Heart left ventricle (tissue), 16 donors: ENCODE data around the gene CDH13. TPM values are rescaled to one million over a fixed set of nuclear protein-coding genes. Genes with fewer than 3 reads are reported as not detected.

ENCODE experiments used
- ATAC-seq, 4 donors: fragments of 200-7000 bp; cut with Tn5 transposase; one replicate each; pipeline ENCODE4 v1.9.1; 2020 to 2022; ENCODE audit warnings: moderate library complexity in 4 of 4, mild to moderate bottlenecking in 3 of 4, moderate number of reproducible peaks in 1 of 4
- DNase-seq, 5 donors: peaks; one replicate each; pipeline ENCODE4 v3.0.0-alpha.2; 2020
- H3K27ac ChIP-seq, 12 donors: fragments of 200-600 bp; sonication (generic) in 4 of 12; one replicate each; pipeline versions ENCODE4 v1.5.0 to v1.8.0; 2016 to 2022; ENCODE audit warnings: mild to moderate bottlenecking in 2 of 12
- H3K27me3 ChIP-seq, 9 donors: fragments of 200-600 bp; sonication (generic) in 2 of 9; one replicate each; pipeline versions ENCODE4 v1.5.1 to v1.8.0; 2016 to 2022; ENCODE audit warnings: mild to moderate bottlenecking in 3 of 9
- H3K36me3 ChIP-seq, 9 donors: fragments of 200-600 bp; sonication (generic) in 2 of 9; one replicate each; pipeline versions ENCODE4 v1.5.0 to v1.8.0; 2018 to 2022; ENCODE audit warnings: mild to moderate bottlenecking in 2 of 9
- H3K4me1 ChIP-seq, 12 donors: fragments of 200-600 bp; sonication (generic) in 4 of 12; one replicate each; pipeline versions ENCODE4 v1.5.0 to v1.8.0; 2016 to 2022; ENCODE audit warnings: mild to moderate bottlenecking in 3 of 12
- H3K4me3 ChIP-seq, 12 donors: fragments of 200-600 bp; sonication (generic) in 4 of 12; one replicate each; pipeline versions ENCODE4 v1.5.0 to v1.8.0; 2017 to 2022; ENCODE audit warnings: mild to moderate bottlenecking in 9 of 12, moderate library complexity in 4 of 12
- H3K9me3 ChIP-seq, 12 donors: fragments of 200-600 bp; sonication (generic) in 4 of 12; one replicate each; pipeline versions ENCODE4 v1.5.0 to v1.8.0; 2016 to 2022; ENCODE audit warnings: mild to moderate bottlenecking in 1 of 12
- POLR2A ChIP-seq, 2 donors: fragments of 450-650 bp; IDR thresholded peaks; one replicate each; pipeline ENCODE4 v1.6.1; 2017; ENCODE audit warnings: antibody characterized with exemption in 2 of 2, mild to moderate bottlenecking in 2 of 2, moderate library complexity in 2 of 2
- WGBS, 4 donors: extraction: QIAGEN DNeasy Blood & Tissue Kit in 2 of 4; methylation state at CpG; one replicate each; pipeline versions ENCODE4 v1.1.5 to v1.1.7; 2013 to 2018; 5-methylcytosine and 5-hydroxymethylcytosine counted together
- intact Hi-C, 10 donors: fragments of 100-400 bp; cut with DNase I; formaldehyde crosslinking; loops; one replicate each; pipeline versions ENCODE4 v1.11.1 to v1.14.2; 2022
- polyA plus RNA-seq, 2 donors: library from polyadenylated mRNA; stranded (reverse); fragments of 200-250 nt; gene quantifications; one replicate each; pipeline ENCODE4 v1.2.3, GENCODE V29; 2013
- total RNA-seq, 9 donors: library from RNA; depleted of rRNA in 2 of 9; stranded (reverse); fragments of >200 nt in 2 of 9; fragmentation: NEBNext Ultra II Directional in 3 of 9; extraction: Animal tissue kit (Norgen Biotek cat#: 25700) in 3 of 9; gene quantifications; one replicate each; pipeline versions ENCODE4 v1.1.0 to v1.2.4, GENCODE V29; 2016 to 2023
- TF ChIP-seq, protein P1 (sequence below), 12 donors: fragments of 200-600 bp; sonication (generic) in 4 of 12; IDR thresholded peaks; one replicate each; pipeline versions ENCODE4 v1.5.0 to v1.8.0; 2018 to 2022; ENCODE audit warnings: antibody characterized with exemption in 12 of 12, mild to moderate bottlenecking in 5 of 12
- donor health status: ischemic (EF 13 %, LVEDD 7.1; RV severe dilation, severe dysfunction).
- donor health status: healthy with polysubstance abuse.
- donor health status: DM: no; HTN: yes; CAD: no.
- donor health status: DM: no; HTN: no; CAD: no.
- donor health status: ischemic (EF 25% LVEDD 6.9; RV normal size, moderate dysfunction).
- donor health status: ischemic (EF 25% LVEDD 5.7; RV mildly dilated, moderate dysfunction).
- donor health status: healthy.
- donor health status: DM: yes; HTN: yes; CAD: no.
- donor health status: ischemic (EF 35%, LVEDD 5.7; RV mildly dilated, moderate dysfunction).
- donor health status: nonischemic (EF 11% LVEDD 7.7; RV severe dilation, severe dysfunction).
- donor health status: DM: yes; HTN: yes; CAD: no.
- donor health status: PGD.
- donor health status: ischemic (EF 29% LVEDD 5.4; RV normal size, mild dysfunction).
- donor health status: nonischemic (EF 23%, LVEDD 6.1; RV moderate dilation, normal function).

Gene CDH13
- total and polyA plus RNA-seq, 11 donors = 15.0 to 172 (median 137) TPM

DNA sequence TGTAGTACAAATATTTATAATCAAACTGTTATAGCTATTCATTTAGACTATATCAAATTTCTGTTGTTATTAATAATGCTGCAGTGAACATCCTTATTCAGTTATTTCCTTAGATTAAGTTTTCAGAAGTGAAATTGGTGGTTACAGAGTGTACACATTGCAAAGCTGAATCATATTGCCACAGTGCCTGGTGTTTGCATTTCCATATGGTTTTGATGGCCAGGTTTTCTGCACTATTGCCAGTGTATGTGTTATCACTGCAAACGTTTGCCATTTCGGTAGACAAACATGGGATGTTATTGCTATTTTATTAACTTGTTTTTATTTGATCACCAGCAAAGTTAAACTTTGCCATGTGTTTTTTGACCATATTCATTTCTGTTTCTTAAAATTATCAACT is 259.4 kb downstream of the CDH13 start:
- 73 to 91% (median 85%) methylated on average over 2 of the region's 2 CpGs for WGBS, 4 donors
- no peak for ATAC-seq
- intact Hi-C loops = no loop called here
- Histone ChIP-seq H3K27ac (no peak overlapping the region), H3K27me3 (no peaks in the 10 kb centered on the region), H3K9me3 (no peaks in the 10 kb centered on the region), H3K36me3 (no peaks in the 10 kb centered on the region), H3K4me1 (peaks cover 0 to 30% (median 7%) of the 10 kb centered on the region in 12 donors), H3K4me3 (no peak overlapping the region)
- TF ChIP-seq, protein P1, sequence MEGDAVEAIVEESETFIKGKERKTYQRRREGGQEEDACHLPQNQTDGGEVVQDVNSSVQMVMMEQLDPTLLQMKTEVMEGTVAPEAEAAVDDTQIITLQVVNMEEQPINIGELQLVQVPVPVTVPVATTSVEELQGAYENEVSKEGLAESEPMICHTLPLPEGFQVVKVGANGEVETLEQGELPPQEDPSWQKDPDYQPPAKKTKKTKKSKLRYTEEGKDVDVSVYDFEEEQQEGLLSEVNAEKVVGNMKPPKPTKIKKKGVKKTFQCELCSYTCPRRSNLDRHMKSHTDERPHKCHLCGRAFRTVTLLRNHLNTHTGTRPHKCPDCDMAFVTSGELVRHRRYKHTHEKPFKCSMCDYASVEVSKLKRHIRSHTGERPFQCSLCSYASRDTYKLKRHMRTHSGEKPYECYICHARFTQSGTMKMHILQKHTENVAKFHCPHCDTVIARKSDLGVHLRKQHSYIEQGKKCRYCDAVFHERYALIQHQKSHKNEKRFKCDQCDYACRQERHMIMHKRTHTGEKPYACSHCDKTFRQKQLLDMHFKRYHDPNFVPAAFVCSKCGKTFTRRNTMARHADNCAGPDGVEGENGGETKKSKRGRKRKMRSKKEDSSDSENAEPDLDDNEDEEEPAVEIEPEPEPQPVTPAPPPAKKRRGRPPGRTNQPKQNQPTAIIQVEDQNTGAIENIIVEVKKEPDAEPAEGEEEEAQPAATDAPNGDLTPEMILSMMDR (IDR thresholded peaks at IDR 0.05) = no peak
- TF ChIP-seq POLR2A (IDR thresholded peaks at IDR 0.05) = no peak
- DNase-seq = no peak

DNA sequence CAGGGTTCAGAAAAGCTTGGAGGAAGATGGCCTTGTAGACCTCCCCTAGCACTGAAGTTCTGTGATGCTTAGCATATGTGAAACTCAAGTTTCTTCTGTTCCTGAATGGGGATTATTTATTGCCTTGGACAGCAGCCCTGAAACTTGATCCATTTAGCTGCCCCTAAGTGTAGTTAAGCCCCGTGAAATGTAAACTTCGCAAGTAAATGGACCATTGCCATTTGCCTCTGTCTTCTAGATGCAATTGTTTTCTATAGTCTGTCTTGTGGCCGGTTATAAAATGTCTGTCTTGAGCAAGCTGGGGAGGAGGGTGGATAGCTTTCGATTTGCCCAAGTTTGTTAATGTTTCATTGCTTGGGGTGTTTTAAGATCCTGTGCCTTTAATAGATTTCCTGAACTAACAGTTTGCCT is 261.8 kb downstream of the CDH13 start:
- WGBS, 4 donors = 47 to 63% (median 59%) methylated on average over 4 of the region's 4 CpGs
- TF ChIP-seq, protein P1 (IDR thresholded peaks at IDR 0.05) = no peak
- TF ChIP-seq POLR2A (IDR thresholded peaks at IDR 0.05) = no peak
- intact Hi-C loops = no loop called here
- Histone ChIP-seq H3K36me3 (no peaks in the 10 kb centered on the region), H3K9me3 (no peaks in the 10 kb centered on the region), H3K4me1 (peaks cover 0 to 39% (median 16%) of the 10 kb centered on the region in 12 donors), H3K4me3 (no peak overlapping the region), H3K27me3 (no peaks in the 10 kb centered on the region), H3K27ac (no peak overlapping the region)
- ATAC-seq (no peak), DNase-seq (no peak)

DNA sequence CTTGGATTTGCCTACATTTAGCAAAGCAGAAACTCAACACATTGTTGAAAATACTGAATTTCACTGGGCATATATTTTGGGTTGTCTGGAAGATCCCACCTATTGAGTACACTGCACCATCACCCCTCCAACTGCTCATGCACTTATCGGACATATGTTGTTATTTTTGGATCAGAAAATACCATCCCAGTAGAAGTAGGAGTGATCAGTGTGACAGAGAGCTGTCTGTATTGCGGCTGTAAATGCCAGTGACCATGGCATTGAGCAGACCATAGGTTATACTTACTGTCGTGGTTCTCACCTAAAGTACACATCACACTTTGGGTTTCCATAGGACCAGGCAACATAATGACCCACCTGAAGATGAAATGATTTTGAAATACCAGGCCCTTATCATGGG is 264.7 kb downstream of the CDH13 start:
- H3K36me3 ChIP-seq = no peaks in the 10 kb centered on the region
- no peak for TF ChIP-seq POLR2A (IDR thresholded peaks at IDR 0.05)
- TF ChIP-seq, protein P1 (IDR thresholded peaks at IDR 0.05) = no peak
- 46 to 72% (median 60%) methylated on average over 3 of the region's 3 CpGs for WGBS, 4 donors
- no peak for DNase-seq
- intact Hi-C loops = no loop called here
- peaks cover 0 to 35% (median 15%) of the 10 kb centered on the region in 12 donors for H3K4me1 ChIP-seq
- H3K27me3 ChIP-seq = no peaks in the 10 kb centered on the region
- H3K9me3 ChIP-seq = no peaks in the 10 kb centered on the region
- ATAC-seq = peak; percentile 19 to 45 (median 40)
- H3K4me3 ChIP-seq = no peak overlapping the region
- peak overlapping the region in 6 of 12 donors; percentile 33 to 66 (median 49) for H3K27ac ChIP-seq

DNA sequence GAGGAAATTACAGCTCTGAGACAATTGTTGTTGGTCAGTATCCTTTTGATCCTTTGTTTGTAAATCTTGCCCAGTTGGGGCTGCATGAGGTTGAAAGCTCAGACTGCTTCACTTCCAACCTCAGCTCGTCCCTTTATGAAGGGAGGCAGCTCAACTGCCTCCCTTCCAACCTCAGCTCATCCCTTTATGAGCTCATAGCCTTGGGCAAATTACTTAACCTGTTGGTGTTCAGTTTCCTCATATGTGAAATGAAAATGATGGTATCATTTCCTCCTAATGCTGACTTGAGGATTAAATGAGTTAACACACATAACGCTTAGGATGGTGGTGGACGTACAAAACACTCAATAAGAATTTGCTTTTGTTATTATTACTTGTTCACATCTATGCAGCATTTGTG is 265.1 kb downstream of the CDH13 start:
- peaks cover 0 to 35% (median 16%) of the 10 kb centered on the region in 12 donors for H3K4me1 ChIP-seq
- TF ChIP-seq, protein P1 (IDR thresholded peaks at IDR 0.05) = no peak
- TF ChIP-seq POLR2A (IDR thresholded peaks at IDR 0.05) = no peak
- WGBS, 4 donors = 49 to 74% (median 59%) methylated on average over 3 of the region's 3 CpGs
- peak overlapping the region in 8 of 12 donors; percentile 30 to 66 (median 43) for H3K27ac ChIP-seq
- intact Hi-C loops = no loop called here
- no peaks in the 10 kb centered on the region for H3K27me3 ChIP-seq
- no peak overlapping the region for H3K4me3 ChIP-seq
- ATAC-seq = peak in 1 of 4 donors; percentile 16
- no peak for DNase-seq
- no peaks in the 10 kb centered on the region for H3K9me3 ChIP-seq
- H3K36me3 ChIP-seq = no peaks in the 10 kb centered on the region
